MM.1S (cell line): Measurements from ENCODE around the gene C15orf39.

Source experiments
- DNase-seq: peaks from one replicate; pipeline ENCODE4 v3.0.0-alpha.2; 2015
- H2AFZ ChIP-seq: fragments of 300-600 bp; sonication (generic); 2 replicates; pipeline ENCODE4 v1.6.0; 2016; ENCODE audit warnings: antibody characterized with exemption, low read length
- H3F3A ChIP-seq: fragments of 300-600 bp; sonication (generic); 2 replicates; pipeline ENCODE4 v1.6.1; 2016; ENCODE audit warnings: mild to moderate bottlenecking, antibody characterized with exemption, low read length, moderate library complexity, mixed read lengths; ENCODE audit not compliant: insufficient read depth
- H3K27ac ChIP-seq: fragments of 300-600 bp; sonication (generic); 2 replicates; pipeline ENCODE4 v1.5.1; 2016; ENCODE audit warnings: mild to moderate bottlenecking, low read length
- H3K27me3 ChIP-seq: fragments of 300-600 bp; sonication (generic); replicated peaks from 2 replicates; pipeline ENCODE4 v1.6.0; 2016; ENCODE audit warnings: low read length; ENCODE audit not compliant: insufficient read depth
- H3K36me3 ChIP-seq: fragments of 300-600 bp; sonication (generic); replicated peaks from 2 replicates; pipeline ENCODE4 v1.6.1; 2016; ENCODE audit warnings: mild to moderate bottlenecking, low read length, mixed read lengths; ENCODE audit not compliant: insufficient read depth
- H3K4me1 ChIP-seq: fragments of 300-600 bp; sonication (generic); 2 replicates; pipeline ENCODE4 v1.6.1; 2016; ENCODE audit warnings: low read length, mixed read lengths
- H3K4me2 ChIP-seq: fragments of 300-600 bp; sonication (generic); 2 replicates; pipeline ENCODE4 v1.6.0; 2016; ENCODE audit warnings: low read depth, low read length
- H3K4me3 ChIP-seq: fragments of 300-600 bp; sonication (generic); 2 replicates; pipeline ENCODE4 v1.5.1; 2016; ENCODE audit warnings: low read length, mixed read lengths
- H3K79me2 ChIP-seq: fragments of 300-600 bp; sonication (generic); 2 replicates; pipeline ENCODE4 v1.6.1; 2016; ENCODE audit warnings: mixed run types, low read length, mixed read lengths
- H3K9ac ChIP-seq: fragments of 300-600 bp; sonication (generic); 2 replicates; pipeline ENCODE4 v1.6.1; 2016; ENCODE audit warnings: low read length, mixed read lengths
- H3K9me2 ChIP-seq: fragments of 300-600 bp; sonication (generic); replicated peaks from 2 replicates; pipeline ENCODE4 v1.6.1; 2016; ENCODE audit warnings: mild to moderate bottlenecking, low read length, mixed read lengths; ENCODE audit not compliant: insufficient read depth
- H3K9me3 ChIP-seq: fragments of 300-600 bp; sonication (generic); replicated peaks from 2 replicates; pipeline ENCODE4 v1.6.1; 2016; ENCODE audit warnings: mild to moderate bottlenecking, low read length, mixed read lengths; ENCODE audit not compliant: insufficient read depth
- H4K20me1 ChIP-seq: fragments of 300-600 bp; sonication (generic); 2 replicates; pipeline ENCODE4 v1.6.1; 2016; ENCODE audit warnings: mild to moderate bottlenecking, low read length, moderate library complexity, mixed read lengths; ENCODE audit not compliant: insufficient read depth
- CTCF ChIP-seq: fragments of 300-600 bp; sonication (generic); IDR thresholded peaks from 2 replicates; pipeline ENCODE4 v1.5.1; 2016; ENCODE audit warnings: antibody characterized with exemption, low read length, mixed read lengths
- EZH2 ChIP-seq: fragments of 300-600 bp; sonication (generic); optimal IDR thresholded peaks from 2 replicates; pipeline ENCODE3; 2017; ENCODE audit warnings: low read depth, mild to moderate bottlenecking, antibody characterized with exemption, low read length, mixed read lengths
- EZH2phosphoT487 ChIP-seq: fragments of 300-600 bp; sonication (generic); IDR thresholded peaks from 2 replicates; pipeline ENCODE4 v1.6.1; 2018; ENCODE audit warnings: antibody characterized with exemption, low read length

The C15orf39 gene

GRCh38 chr15:75206803-75207617, 5.3 kb downstream of the C15orf39 start:
- H3K79me2 ChIP-seq: peaks cover 100% of the 10 kb centered on the region
- H3F3A ChIP-seq: peaks cover 19% of the 10 kb centered on the region
- H3K4me3 ChIP-seq: no peak overlapping the region
- H3K9me2 ChIP-seq: no peaks in the 10 kb centered on the region
- no peaks in the 10 kb centered on the region for H3K9me3 ChIP-seq
- H3K36me3 ChIP-seq: peaks cover 61% of the 10 kb centered on the region
- peaks cover 80% of the 10 kb centered on the region for H4K20me1 ChIP-seq
- H3K27ac ChIP-seq: no peak overlapping the region
- no peak overlapping the region for H3K4me2 ChIP-seq
- no peak for DNase-seq
- H3K4me1 ChIP-seq: peaks cover 11% of the 10 kb centered on the region
- H2AFZ ChIP-seq: no peak overlapping the region
- H3K27me3 ChIP-seq: no peaks in the 10 kb centered on the region
- H3K9ac ChIP-seq: no peak overlapping the region
- TF ChIP-seq CTCF: no peak
- TF ChIP-seq EZH2phosphoT487: no peak
- no peak for TF ChIP-seq EZH2

- Histone ChIP-seq H3K27ac (no peak overlapping the region), H3K9me3 (no peaks in the 10 kb centered on the region), H3K9me2 (no peaks in the 10 kb centered on the region), H3K27me3 (no peaks in the 10 kb centered on the region), H3K4me2 (no peak overlapping the region), H3K36me3 (peaks cover 63% of the 10 kb centered on the region), H3K4me1 (peaks cover 11% of the 10 kb centered on the region), H2AFZ (no peak overlapping the region), H3F3A (peaks cover 15% of the 10 kb centered on the region), H3K4me3 (no peak overlapping the region), H4K20me1 (peaks cover 88% of the 10 kb centered on the region), H3K79me2 (peaks cover 100% of the 10 kb centered on the region), H3K9ac (no peak overlapping the region)
- DNase-seq: no peak
- TF ChIP-seq EZH2phosphoT487 (no peak), EZH2 (no peak), CTCF (no peak)
Measured at GRCh38 chr15:75207618-75208500, 6.2 kb downstream of the C15orf39 start.

- peaks cover 63% of the 10 kb centered on the region for H3K36me3 ChIP-seq
- no peaks in the 10 kb centered on the region for H3K9me3 ChIP-seq
- no peaks in the 10 kb centered on the region for H3K27me3 ChIP-seq
- TF ChIP-seq EZH2: no peak
- TF ChIP-seq EZH2phosphoT487: no peak
- no peak for TF ChIP-seq CTCF
- H3K4me2 ChIP-seq: no peak overlapping the region
- H3K79me2 ChIP-seq: peaks cover 99% of the 10 kb centered on the region
- H4K20me1 ChIP-seq: peaks cover 94% of the 10 kb centered on the region
- H2AFZ ChIP-seq: no peak overlapping the region
- peaks cover 8% of the 10 kb centered on the region for H3F3A ChIP-seq
- H3K4me3 ChIP-seq: no peak overlapping the region
- DNase-seq: no peak
- H3K9me2 ChIP-seq: no peaks in the 10 kb centered on the region
- H3K27ac ChIP-seq: no peak overlapping the region
- H3K4me1 ChIP-seq: peaks cover 10% of the 10 kb centered on the region
- no peak overlapping the region for H3K9ac ChIP-seq
Measured at GRCh38 chr15:75208501-75209288, 7.0 kb downstream of the C15orf39 start.
